D721Med (cell line): ENCODE measurements around the gene WDFY1.
"Not testable (repeated sequence)": the region's sequence is repeated elsewhere in the genome, so short reads cannot be mapped to it uniquely, and the experiment has no call there.

Experiments
- DNase-seq: peaks from one replicate; pipeline ENCODE4 v3.0.0; 2011; ENCODE audit warnings: low spot score; ENCODE audit not compliant: insufficient read length
- FAIRE-seq: peaks from 2 replicates; lab custom pipeline; 2011; peaks lifted over from hg19 to GRCh38; lab: Jason Lieb, UNC
- TF ChIP-seq, protein P1 (sequence below): IDR thresholded peaks from 2 replicates; pipeline ENCODE4 v1.5.1; 2012; ENCODE audit warnings: mild to moderate bottlenecking, control low read depth; ENCODE audit not compliant: insufficient read depth; ENCODE audit errors: missing control alignments

The WDFY1 gene

DNA sequence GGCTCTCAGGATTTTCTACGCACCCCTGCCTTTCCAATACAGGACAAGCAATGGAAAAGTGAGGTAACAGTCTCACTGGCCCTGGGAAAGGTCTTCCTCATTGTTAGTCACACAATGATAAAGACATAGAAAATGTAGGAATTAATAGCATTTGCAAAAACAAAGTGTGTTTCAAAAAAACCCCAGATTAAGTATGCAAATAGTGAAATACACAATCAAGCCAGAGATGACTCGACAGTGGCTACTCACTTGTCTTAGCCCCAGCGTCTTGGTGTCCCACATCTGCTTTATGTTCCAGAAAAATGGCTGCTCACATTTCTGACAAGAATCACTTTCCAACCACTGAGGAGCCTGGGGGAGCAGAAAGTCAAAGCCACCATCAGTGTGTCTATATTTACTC, 60.7 kb downstream of the WDFY1 start:
- FAIRE-seq (no peak), DNase-seq (no peak)
- TF ChIP-seq, protein P1, sequence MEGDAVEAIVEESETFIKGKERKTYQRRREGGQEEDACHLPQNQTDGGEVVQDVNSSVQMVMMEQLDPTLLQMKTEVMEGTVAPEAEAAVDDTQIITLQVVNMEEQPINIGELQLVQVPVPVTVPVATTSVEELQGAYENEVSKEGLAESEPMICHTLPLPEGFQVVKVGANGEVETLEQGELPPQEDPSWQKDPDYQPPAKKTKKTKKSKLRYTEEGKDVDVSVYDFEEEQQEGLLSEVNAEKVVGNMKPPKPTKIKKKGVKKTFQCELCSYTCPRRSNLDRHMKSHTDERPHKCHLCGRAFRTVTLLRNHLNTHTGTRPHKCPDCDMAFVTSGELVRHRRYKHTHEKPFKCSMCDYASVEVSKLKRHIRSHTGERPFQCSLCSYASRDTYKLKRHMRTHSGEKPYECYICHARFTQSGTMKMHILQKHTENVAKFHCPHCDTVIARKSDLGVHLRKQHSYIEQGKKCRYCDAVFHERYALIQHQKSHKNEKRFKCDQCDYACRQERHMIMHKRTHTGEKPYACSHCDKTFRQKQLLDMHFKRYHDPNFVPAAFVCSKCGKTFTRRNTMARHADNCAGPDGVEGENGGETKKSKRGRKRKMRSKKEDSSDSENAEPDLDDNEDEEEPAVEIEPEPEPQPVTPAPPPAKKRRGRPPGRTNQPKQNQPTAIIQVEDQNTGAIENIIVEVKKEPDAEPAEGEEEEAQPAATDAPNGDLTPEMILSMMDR = no peak

DNA sequence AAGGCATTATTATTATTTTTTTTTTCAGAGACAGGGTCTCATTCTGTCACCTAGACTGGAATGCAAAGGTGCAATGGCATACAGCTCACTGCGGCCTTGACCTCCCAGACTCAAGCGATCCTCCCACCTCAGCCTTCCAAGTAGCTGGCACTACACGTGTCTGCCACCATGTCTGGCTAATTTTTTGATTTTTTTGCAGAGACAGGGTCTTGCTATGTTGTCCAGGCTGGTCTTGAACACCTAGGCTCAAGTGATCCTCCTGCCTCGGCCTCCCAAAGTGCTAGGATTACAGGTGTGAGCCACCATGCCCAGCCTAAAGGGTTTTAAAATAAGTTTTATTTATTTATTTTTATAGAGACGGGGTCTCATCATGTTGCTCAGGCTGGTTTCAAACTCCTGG, 62.4 kb downstream of the WDFY1 start:
- no peak for DNase-seq
- TF ChIP-seq, protein P1 = no peak
- FAIRE-seq = no peak

DNA sequence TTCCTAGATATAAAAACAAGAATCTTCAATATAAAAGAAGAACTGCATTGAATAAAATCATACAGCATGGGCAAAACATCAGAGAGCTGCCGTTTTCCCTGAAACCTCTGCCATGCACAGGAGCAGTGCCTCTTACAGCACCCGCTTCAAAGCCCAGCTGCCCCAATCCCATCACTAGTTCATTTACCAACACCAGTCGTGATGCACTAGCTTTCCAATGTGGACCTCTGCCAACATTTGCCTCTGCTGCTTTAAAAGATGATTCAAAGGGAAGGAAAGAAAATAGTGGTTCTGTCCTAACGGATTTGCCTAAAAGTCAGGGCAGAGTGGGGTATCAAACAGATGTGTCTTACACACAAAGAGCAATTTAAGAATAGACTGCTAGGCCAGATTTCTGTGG, 64.3 kb downstream of the WDFY1 start:
- FAIRE-seq = no peak
- DNase-seq = no peak
- TF ChIP-seq, protein P1 = no peak

DNA sequence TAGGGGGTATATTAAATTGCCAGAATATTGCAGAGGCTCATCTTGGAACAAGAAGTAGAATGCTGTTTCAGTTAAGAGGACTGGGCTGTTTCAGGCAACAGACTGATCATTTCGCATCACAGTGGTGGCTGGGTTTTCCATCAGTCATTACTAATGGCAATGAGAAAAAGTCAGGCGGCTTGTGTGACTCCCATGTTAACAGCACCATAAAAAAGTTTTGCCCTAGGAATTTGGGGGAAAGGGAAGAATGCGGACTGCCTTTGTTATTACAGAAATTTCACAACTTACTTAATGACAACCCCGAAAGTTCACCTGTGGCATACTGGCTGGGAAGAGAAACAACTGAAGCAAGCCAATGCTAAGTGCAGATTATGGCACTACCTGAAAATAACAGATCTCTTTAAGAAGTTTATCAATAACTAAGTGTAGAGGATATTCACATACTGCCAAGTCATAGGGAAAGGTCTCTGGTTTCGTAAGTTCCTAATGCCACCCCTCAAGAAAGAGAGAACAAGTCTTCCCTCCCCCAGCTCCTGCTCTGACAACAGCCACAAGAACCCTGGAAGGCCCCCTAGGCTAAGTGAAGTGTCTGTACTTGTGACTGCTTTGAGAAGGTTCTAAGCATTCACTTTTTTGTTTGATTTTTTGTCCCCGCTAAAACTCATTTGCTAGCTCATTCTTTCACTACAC, 67.3 kb downstream of the WDFY1 start:
- no peak for DNase-seq
- no peak for FAIRE-seq
- TF ChIP-seq, protein P1 = no peak

DNA sequence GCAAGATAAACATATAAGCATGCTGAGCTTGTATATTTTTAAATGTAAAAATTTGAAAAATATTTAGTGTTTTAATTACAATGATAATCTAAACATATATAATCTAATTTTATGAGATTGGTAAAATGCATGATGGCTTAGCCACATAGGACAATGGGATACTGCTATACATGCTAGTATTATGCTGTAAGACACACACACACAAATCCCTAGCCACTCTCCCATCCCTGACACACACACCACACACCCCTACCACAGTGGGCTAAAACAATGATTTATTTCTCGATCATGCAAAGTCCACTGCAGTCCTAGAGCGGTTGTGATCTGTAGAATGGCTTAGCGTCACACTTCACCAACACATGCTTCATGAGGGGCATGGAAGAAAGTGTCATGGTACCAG, 71.5 kb downstream of the WDFY1 start:
- no peak for FAIRE-seq
- DNase-seq = no peak
- TF ChIP-seq, protein P1 = no peak

DNA sequence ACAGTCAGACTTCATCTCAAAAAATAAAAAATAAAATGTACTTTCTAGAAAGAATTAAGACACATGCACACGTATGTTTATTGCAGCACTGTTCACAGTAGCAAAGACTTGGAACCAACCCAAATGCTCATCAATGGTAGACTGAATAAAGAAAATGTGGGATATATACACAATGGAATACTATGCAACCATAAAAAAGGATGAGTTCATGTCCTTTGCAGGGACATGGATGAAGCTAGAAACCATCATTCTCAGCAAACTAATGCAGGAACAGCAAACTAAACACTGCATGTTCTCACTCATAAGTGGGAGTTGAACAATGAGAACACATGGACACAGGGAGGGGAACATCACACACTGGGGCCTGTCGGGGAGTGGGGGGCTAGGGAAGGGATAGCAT, 72.4 kb downstream of the WDFY1 start:
- DNase-seq, FAIRE-seq: not testable (repeated sequence)

DNA sequence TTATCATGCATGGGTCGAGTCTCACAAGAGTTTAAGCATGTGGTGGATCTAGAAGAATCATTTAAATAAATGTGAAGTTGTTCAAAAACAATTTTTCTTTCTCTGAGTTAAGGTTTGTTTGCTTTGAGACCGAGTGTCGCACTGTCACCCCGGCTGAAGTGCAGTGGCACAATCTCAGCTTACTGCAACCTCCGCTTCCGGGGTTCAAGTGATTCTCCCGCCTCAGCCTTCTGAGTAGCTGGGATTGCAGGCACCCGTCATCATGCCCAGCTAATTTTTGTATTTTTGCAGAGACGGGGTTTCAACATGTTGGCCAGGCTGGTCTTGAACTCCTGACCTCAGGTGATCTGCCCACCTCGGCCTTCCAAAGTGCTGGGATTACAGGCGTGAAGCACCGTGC, 73.5 kb downstream of the WDFY1 start:
- not testable (repeated sequence) for DNase-seq, FAIRE-seq

DNA sequence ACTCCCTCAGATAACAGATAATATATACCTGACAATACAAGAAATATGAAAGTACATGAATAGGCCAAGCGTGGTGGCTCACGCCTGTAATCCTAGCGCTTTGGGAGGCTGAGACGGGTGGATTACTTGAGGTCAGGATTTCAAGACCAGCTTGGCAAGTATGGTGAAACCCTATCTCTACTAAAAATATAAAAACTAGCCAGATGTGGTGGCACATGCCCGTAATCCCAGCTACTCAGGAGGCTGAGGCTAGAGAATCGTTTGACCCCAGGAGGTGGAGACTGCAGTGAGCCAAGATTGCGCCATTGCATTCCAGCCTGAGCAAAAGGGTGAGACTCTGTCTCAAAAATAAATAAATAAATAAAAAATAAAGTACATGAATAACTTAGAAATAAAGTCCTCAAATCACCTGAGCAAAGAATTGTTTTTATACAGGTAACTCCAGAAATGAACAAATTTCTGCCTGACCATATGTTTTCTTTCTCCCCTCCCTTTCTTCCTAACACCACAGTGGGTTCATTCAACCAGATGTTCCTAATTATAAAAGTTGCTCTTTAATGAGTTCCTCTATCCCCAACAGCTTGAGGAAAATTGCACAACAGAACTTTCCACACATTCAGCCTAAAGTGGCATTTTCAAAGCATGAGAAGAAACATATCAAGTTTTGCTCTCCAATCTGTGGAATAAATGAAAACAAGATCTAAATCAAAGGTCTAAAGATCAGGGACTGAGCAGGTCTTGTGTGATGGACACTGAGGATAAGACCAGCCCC, 74.1 kb downstream of the WDFY1 start:
- DNase-seq (no peak), FAIRE-seq (no peak)

More for the DNA sequence above, 74.1 kb downstream of the WDFY1 start:
- TF ChIP-seq, protein P1 = no peak
